Lower lobe of right lung (tissue), 2 donors: ENCODE data around the gene SLC16A8. TPM values are rescaled to one million over a fixed set of nuclear protein-coding genes. Genes with fewer than 3 reads are reported as not detected.

ENCODE experiments used
- ATAC-seq, 2 donors: fragments of 200-7000 bp; cut with Tn5 transposase; one replicate each; pipeline ENCODE4 v1.9.1; 2020 to 2022; ENCODE audit warnings: mild to moderate bottlenecking in 2 of 2, moderate library complexity in 2 of 2
- DNase-seq: peaks from one replicate; pipeline ENCODE4 v3.0.0-alpha.2; 2020
- H3K27ac ChIP-seq: fragments of 200-600 bp; one replicate; pipeline ENCODE4 v1.8.0; 2022
- H3K27me3 ChIP-seq: fragments of 200-600 bp; one replicate; pipeline ENCODE4 v1.8.0; 2022; ENCODE audit warnings: low read depth
- H3K36me3 ChIP-seq: fragments of 200-600 bp; one replicate; pipeline ENCODE4 v1.8.0; 2022; ENCODE audit warnings: mild to moderate bottlenecking
- H3K4me1 ChIP-seq: fragments of 200-600 bp; one replicate; pipeline ENCODE4 v1.8.0; 2022
- H3K4me3 ChIP-seq: fragments of 200-600 bp; one replicate; pipeline ENCODE4 v1.8.0; 2022; ENCODE audit warnings: mild to moderate bottlenecking
- H3K9me3 ChIP-seq: fragments of 200-600 bp; one replicate; pipeline ENCODE4 v1.8.0; 2022
- intact Hi-C: fragments of 100-400 bp; cut with DNase I; formaldehyde crosslinking; loops from one replicate; pipeline ENCODE4 v1.11.0; 2022
- total RNA-seq: library from RNA; stranded (reverse); fragmentation: NEBNext Ultra II Directional; extraction: Animal tissue kit (Norgen Biotek cat#: 25700); gene quantifications from one replicate; pipeline ENCODE4 v1.2.1, GENCODE V29; 2021
- TF ChIP-seq, protein P1 (sequence below): fragments of 200-600 bp; IDR thresholded peaks from one replicate; pipeline ENCODE4 v1.8.0; 2022; ENCODE audit warnings: antibody characterized with exemption, mild to moderate bottlenecking
- donor health status: DM: no; HTN: yes; CAD: no; lungs with severe emphysema.

The SLC16A8 gene
- total RNA-seq, 1 donor from 2014 or later, result 0.24 TPM

DNA sequence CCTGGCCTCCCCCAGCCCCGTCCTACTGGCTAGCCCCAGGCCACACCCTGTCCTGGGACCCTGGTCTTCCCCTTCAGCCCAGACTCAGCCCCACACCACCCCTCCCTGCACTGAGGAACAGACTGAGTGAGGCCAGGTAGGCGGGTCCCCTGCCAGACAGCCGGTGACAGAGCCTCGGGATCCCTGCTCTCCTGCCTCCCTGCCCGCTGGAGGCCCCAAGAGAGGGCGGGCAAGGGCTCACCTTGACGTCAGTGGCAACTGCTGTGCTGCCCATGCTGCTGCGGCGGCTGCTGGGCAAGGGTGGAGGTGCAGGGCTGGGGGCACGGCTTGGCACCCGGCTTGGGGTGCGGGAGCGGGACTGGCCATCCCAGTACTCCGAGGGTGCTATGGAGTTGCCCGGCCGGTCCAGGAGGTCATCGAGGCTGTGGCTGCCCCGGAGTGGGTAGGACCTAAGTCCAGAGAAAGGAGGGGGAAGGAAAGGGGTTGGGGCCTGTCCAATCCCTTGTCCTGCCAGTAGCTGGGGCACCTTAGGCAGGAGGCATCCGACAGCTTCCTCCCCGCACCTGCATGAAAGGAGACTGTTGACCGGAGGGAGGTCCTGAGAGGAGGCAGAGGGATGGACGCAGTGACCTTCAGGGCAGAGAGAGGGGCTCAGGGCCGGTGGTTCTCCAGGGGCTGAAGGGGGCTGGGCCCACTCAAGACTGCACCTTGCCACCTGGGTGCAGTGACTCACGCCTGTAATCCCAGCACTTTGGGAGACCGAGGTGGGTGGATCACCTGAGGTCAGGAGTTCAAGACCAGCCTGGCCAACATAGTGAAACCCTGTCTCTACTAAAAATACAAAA, 2.2 kb upstream of the SLC16A8 start:
- H3K27me3 ChIP-seq, result peaks cover 30% of the 10 kb centered on the region
- peak; percentile 37 for DNase-seq

DNA sequence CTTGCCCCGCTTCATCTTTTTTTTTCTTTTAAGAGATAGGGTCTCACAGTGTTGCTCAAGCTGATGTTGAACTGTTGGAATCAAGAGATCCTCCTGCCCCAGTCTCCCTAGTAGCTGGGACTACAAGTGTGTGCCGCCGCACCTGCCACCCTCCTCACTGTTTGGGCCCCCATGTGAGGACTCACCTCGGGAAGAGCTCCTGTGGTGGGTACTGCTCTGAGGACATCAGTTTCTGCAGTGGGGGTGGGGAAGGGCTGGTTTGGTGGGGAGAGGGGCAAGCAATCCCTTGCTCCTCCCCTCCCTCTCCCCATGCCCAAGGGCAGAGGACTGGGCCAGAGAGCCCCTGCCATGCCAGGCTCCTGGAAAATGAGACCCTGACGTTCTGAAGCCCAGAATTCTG, 1.5 kb upstream of the SLC16A8 start:
- ATAC-seq (no peak), DNase-seq (peak; percentile 15)
- no peaks in the 10 kb centered on the region for H3K9me3 ChIP-seq
- intact Hi-C loops, result no loop called here
- H3K4me1 ChIP-seq, result peaks cover 21% of the 10 kb centered on the region
- TF ChIP-seq, protein P1, sequence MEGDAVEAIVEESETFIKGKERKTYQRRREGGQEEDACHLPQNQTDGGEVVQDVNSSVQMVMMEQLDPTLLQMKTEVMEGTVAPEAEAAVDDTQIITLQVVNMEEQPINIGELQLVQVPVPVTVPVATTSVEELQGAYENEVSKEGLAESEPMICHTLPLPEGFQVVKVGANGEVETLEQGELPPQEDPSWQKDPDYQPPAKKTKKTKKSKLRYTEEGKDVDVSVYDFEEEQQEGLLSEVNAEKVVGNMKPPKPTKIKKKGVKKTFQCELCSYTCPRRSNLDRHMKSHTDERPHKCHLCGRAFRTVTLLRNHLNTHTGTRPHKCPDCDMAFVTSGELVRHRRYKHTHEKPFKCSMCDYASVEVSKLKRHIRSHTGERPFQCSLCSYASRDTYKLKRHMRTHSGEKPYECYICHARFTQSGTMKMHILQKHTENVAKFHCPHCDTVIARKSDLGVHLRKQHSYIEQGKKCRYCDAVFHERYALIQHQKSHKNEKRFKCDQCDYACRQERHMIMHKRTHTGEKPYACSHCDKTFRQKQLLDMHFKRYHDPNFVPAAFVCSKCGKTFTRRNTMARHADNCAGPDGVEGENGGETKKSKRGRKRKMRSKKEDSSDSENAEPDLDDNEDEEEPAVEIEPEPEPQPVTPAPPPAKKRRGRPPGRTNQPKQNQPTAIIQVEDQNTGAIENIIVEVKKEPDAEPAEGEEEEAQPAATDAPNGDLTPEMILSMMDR, result no peak
- H3K27ac ChIP-seq, result no peak overlapping the region
- H3K4me3 ChIP-seq, result no peak overlapping the region
- peaks cover 37% of the 10 kb centered on the region for H3K27me3 ChIP-seq
- H3K36me3 ChIP-seq, result no peaks in the 10 kb centered on the region

More for the DNA sequence above, 2.2 kb upstream of the SLC16A8 start:
- intact Hi-C loops, result no loop called here
- no peak for ATAC-seq
- Histone ChIP-seq H3K4me1 (peaks cover 15% of the 10 kb centered on the region), H3K36me3 (no peaks in the 10 kb centered on the region), H3K9me3 (no peaks in the 10 kb centered on the region), H3K27ac (no peak overlapping the region), H3K4me3 (no peak overlapping the region)
- TF ChIP-seq, protein P1, result no peak

DNA sequence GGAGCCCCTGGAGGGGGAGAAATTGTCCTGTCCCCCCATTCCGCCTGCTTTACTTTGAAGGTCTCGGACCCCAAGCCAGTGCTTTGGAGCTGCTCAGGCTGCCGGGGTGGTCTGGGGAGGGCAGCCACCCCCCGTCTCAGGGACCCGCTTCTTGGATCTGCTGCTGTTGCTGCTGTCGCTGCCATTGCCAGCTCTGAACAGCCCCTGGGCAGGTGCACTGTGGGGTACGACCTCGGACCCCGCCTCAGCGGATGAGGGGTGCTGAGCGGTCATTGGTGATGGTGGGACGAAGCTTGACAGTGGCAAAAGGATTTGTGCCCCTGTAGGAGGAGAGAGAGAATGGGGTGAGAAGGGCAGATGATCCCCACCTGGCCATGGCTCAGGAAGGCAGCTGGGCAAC, 1.1 kb upstream of the SLC16A8 start:
- intact Hi-C loops, result no loop called here
- H3K27me3 ChIP-seq, result peaks cover 41% of the 10 kb centered on the region
- peak; percentile 20 for DNase-seq
- H3K36me3 ChIP-seq, result no peaks in the 10 kb centered on the region
- TF ChIP-seq, protein P1, result no peak
- H3K27ac ChIP-seq, result no peak overlapping the region
- H3K9me3 ChIP-seq, result no peaks in the 10 kb centered on the region
- H3K4me1 ChIP-seq, result peaks cover 22% of the 10 kb centered on the region
- ATAC-seq, result no peak
- no peak overlapping the region for H3K4me3 ChIP-seq

DNA sequence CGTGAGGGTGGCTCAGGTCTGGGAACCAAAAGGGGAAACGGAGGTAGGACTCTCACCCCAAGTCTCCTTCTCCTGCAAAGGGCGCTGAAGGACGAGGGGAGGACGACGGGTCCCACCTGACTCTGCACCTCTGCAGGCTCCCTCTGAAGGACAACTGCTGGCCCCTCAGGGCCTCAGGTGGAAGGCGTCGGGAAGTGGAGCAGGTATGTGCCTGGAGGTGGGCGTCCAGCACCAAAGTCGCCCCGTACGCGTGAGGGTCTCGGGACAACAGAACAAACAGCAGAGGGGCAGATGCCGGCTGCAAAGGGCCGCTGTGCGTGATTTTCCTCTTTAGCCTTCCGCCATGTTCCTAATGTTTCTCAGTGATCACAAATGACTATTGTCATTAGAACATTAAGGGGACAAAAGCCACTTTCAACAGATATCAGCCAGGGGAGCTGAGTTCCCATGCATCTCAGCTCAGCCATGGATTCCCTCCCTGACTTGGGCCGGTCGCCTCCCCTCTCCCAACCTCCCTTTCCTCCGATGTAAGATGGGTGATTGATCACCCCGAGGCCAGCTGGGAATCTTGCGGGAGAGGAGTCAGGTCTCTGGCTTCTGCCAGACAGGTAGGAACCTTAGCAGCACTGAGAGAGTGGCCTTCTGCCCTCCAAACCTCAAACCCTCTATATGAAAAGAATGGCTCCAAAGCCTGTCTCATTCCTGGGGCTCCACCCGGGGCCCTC, 836 bp downstream of the SLC16A8 start:
- DNase-seq, result peak; percentile 30
- H3K4me3 ChIP-seq, result no peak overlapping the region
- peaks cover 22% of the 10 kb centered on the region for H3K4me1 ChIP-seq
- ATAC-seq, result no peak
- H3K9me3 ChIP-seq, result no peaks in the 10 kb centered on the region
- H3K27me3 ChIP-seq, result peaks cover 35% of the 10 kb centered on the region
- no peaks in the 10 kb centered on the region for H3K36me3 ChIP-seq
- intact Hi-C loops, result no loop called here
- TF ChIP-seq, protein P1, result no peak
- H3K27ac ChIP-seq, result no peak overlapping the region

GRCh38 chr22:38081941-38082828, 1.8 kb downstream of the SLC16A8 start:
- Histone ChIP-seq H3K9me3 (no peaks in the 10 kb centered on the region), H3K27ac (no peak overlapping the region), H3K27me3 (peaks cover 35% of the 10 kb centered on the region), H3K36me3 (no peaks in the 10 kb centered on the region), H3K4me3 (peak overlapping the region; percentile 44), H3K4me1 (peaks cover 22% of the 10 kb centered on the region)
- TF ChIP-seq, protein P1, result no peak
- intact Hi-C loops, result no loop called here
- DNase-seq (peak; percentile 48), ATAC-seq (peak; percentile 9 to 13)
